SW 1271 (cell line): ENCODE data around the gene LHX4.

ENCODE experiments used
- DNase-seq, 2 experiments: peaks; one replicate each; lab custom pipeline; 2025; lab: John Stamatoyannopoulos, UW

LHX4 gene

GRCh38 chr1:180229483-180230415, at the start of gene LHX4:
LHX4 (plus strand) TSS chr1:180230264; CDS start chr1:180230530, 266 bp downstream.
- peak; percentile 29 to 40 for DNase-seq

GRCh38 chr1:180181048-180181447, 49.0 kb upstream of the LHX4 start:
- peak in 1 of 2 experiments; percentile 15 for DNase-seq

- DNase-seq, result no peak
Observed at GRCh38 chr1:180181996-180182642, 47.9 kb upstream of the LHX4 start.

GRCh38 chr1:180182643-180183311, 47.3 kb upstream of the LHX4 start:
- no peak for DNase-seq

- DNase-seq, result no peak
Observed at GRCh38 chr1:180183426-180183825, 46.6 kb upstream of the LHX4 start.

- DNase-seq, result no peak
Observed at GRCh38 chr1:180184041-180184440, 46.0 kb upstream of the LHX4 start.

- DNase-seq, result no peak
Observed at GRCh38 chr1:180185281-180185680, 44.8 kb upstream of the LHX4 start.

GRCh38 chr1:180185971-180186645, 44.0 kb upstream of the LHX4 start:
- DNase-seq, result no peak

- DNase-seq, result no peak
Observed at GRCh38 chr1:180186831-180187230, 43.2 kb upstream of the LHX4 start.

- no peak for DNase-seq
Observed at GRCh38 chr1:180187626-180188025, 42.4 kb upstream of the LHX4 start.

GRCh38 chr1:180188091-180188506, 42.0 kb upstream of the LHX4 start:
- DNase-seq, result peak in 1 of 2 experiments; percentile 42

- DNase-seq, result no peak
Observed at GRCh38 chr1:180188684-180189175, 41.3 kb upstream of the LHX4 start.

- no peak for DNase-seq
Observed at GRCh38 chr1:180190091-180190490, 40.0 kb upstream of the LHX4 start.

GRCh38 chr1:180192172-180192571, 37.9 kb upstream of the LHX4 start:
- DNase-seq, result no peak

- DNase-seq, result no peak
Observed at GRCh38 chr1:180193141-180194047, 36.7 kb upstream of the LHX4 start.

- DNase-seq, result no peak
Observed at GRCh38 chr1:180194048-180194425, 36.0 kb upstream of the LHX4 start.

- no peak for DNase-seq
Observed at GRCh38 chr1:180194546-180195207, 35.4 kb upstream of the LHX4 start.

GRCh38 chr1:180195401-180195800, 34.7 kb upstream of the LHX4 start:
- DNase-seq, result no peak

- DNase-seq, result no peak
Observed at GRCh38 chr1:180195916-180196315, 34.1 kb upstream of the LHX4 start.

GRCh38 chr1:180196436-180197003, 33.5 kb upstream of the LHX4 start:
- no peak for DNase-seq
